Measurements from ENCODE around the gene NCOR2. TPM values are rescaled to one million over a fixed set of nuclear protein-coding genes. Genes with fewer than 3 reads are reported as not detected.

The NCOR2 gene
- total RNA-seq, 1 experiment from 2014 or later = 326 TPM

DNA sequence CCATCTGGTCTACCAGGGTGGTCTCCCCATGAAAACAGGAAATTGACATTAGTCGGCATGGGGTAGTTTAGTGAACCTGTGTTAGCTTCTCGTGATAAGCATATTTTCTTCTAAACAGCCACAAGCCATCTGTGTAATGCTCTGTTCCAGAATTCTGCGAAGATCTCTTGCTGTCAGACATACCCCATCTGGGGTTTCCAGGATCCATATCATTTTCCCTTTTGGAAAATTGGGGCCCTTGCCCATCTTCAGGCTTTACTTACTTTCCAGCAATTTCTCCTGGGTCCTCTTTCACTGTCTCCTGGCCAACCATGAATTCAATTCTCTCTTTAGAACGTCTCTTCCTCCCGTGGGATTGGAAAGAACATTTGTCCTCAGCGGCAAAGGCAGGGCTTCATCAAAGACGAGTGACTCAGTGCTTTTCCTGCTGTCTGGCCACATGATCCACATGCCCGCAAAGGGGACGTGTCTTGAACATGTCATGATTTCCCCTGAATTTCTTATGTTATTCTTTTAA, 21.4 kb upstream of the NCOR2 start:
- Mint-ChIP-seq H3K4me3 (no peak overlapping the region), H3K27ac (no peak overlapping the region), H3K9me3 (peaks cover 13% of the 10 kb centered on the region), H3K4me1 (0 out of 2 replicates have a peak, but pooled peaks cover 5% of the 10 kb centered on the region), H3K36me3 (peaks cover 5% of the 10 kb centered on the region), H3K27me3 (ENCODE audit: low read depth) (no peaks in the 10 kb centered on the region; the same call in 1 of the 2 replicates)
- ATAC-seq (no peak), DNase-seq (ENCODE audit: low spot score) (no peak)
- POLR2A ChIA-PET = no interaction called here
- no peak for TF ChIP-seq JUN (CRISPR knock-in tag; IDR thresholded peaks at IDR 0.05)
- CTCF ChIA-PET = no interaction called here

DNA sequence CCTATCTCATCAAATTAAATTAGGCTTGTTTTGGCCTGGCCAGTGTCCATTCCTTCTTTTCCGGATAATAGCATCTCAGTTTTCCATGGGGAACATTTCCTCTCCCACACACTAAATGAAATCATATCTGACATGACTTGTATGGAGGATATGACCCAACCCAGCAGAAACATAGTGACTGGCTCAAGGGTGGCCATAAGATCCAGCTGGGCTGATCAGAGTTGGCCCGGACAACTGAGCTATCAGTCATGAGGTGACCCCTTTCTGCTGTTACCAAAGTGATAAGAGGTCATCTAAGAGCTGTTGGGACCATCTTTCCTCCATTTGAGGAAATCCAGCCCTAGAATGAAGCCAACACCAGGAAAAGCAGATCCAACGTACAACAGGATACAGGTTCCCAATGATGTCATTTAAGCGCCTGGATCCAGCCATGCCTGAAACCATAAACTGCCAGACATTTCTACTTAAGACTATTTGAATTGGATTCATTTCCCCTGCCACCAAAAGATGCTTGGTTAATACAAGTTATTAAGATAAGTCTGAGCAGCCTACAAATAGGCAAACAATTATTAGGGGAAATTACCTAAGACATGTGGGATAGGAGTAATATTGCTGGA, 20.7 kb upstream of the NCOR2 start:
- Mint-ChIP-seq H3K9me3 (peaks cover 13% of the 10 kb centered on the region), H3K4me3 (no peak overlapping the region), H3K27ac (no peak overlapping the region), H3K27me3 (ENCODE audit: low read depth) (no peaks in the 10 kb centered on the region; the same call in 1 of the 2 replicates), H3K4me1 (0 out of 2 replicates have a peak, but pooled peaks cover 5% of the 10 kb centered on the region), H3K36me3 (peaks cover 5% of the 10 kb centered on the region)
- ChIA-PET CTCF (no interaction called here), POLR2A (no interaction called here)
- ATAC-seq = no peak
- no peak for DNase-seq (ENCODE audit: low spot score)
- TF ChIP-seq, protein P1, sequence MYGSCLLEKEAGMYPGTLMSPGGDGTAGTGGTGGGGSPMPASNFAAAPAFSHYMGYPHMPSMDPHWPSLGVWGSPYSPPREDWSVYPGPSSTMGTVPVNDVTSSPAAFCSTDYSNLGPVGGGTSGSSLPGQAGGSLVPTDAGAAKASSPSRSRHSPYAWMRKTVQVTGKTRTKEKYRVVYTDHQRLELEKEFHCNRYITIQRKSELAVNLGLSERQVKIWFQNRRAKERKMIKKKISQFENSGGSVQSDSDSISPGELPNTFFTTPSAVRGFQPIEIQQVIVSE (CRISPR knock-in tag; IDR thresholded peaks at IDR 0.05; ENCODE audit: borderline replicate concordance) = no peak
- no peak for TF ChIP-seq GTF2I (CRISPR knock-in tag; conservative IDR thresholded peaks at IDR 0.05)
- TF ChIP-seq MXD4 (CRISPR knock-in tag; IDR thresholded peaks at IDR 0.05; ENCODE audit: borderline replicate concordance) = no peak
- TF ChIP-seq, protein P2, sequence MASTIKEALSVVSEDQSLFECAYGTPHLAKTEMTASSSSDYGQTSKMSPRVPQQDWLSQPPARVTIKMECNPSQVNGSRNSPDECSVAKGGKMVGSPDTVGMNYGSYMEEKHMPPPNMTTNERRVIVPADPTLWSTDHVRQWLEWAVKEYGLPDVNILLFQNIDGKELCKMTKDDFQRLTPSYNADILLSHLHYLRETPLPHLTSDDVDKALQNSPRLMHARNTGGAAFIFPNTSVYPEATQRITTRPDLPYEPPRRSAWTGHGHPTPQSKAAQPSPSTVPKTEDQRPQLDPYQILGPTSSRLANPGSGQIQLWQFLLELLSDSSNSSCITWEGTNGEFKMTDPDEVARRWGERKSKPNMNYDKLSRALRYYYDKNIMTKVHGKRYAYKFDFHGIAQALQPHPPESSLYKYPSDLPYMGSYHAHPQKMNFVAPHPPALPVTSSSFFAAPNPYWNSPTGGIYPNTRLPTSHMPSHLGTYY (CRISPR knock-in tag; IDR thresholded peaks at IDR 0.05) = no peak
- TF ChIP-seq RORB (CRISPR knock-in tag; IDR thresholded peaks at IDR 0.05) = no peak
- TF ChIP-seq, protein P3, sequence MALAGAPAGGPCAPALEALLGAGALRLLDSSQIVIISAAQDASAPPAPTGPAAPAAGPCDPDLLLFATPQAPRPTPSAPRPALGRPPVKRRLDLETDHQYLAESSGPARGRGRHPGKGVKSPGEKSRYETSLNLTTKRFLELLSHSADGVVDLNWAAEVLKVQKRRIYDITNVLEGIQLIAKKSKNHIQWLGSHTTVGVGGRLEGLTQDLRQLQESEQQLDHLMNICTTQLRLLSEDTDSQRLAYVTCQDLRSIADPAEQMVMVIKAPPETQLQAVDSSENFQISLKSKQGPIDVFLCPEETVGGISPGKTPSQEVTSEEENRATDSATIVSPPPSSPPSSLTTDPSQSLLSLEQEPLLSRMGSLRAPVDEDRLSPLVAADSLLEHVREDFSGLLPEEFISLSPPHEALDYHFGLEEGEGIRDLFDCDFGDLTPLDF (CRISPR knock-in tag; IDR thresholded peaks at IDR 0.05) = no peak
- no peak for TF ChIP-seq CREM (CRISPR knock-in tag; IDR thresholded peaks at IDR 0.05)
- TF ChIP-seq, protein P4, sequence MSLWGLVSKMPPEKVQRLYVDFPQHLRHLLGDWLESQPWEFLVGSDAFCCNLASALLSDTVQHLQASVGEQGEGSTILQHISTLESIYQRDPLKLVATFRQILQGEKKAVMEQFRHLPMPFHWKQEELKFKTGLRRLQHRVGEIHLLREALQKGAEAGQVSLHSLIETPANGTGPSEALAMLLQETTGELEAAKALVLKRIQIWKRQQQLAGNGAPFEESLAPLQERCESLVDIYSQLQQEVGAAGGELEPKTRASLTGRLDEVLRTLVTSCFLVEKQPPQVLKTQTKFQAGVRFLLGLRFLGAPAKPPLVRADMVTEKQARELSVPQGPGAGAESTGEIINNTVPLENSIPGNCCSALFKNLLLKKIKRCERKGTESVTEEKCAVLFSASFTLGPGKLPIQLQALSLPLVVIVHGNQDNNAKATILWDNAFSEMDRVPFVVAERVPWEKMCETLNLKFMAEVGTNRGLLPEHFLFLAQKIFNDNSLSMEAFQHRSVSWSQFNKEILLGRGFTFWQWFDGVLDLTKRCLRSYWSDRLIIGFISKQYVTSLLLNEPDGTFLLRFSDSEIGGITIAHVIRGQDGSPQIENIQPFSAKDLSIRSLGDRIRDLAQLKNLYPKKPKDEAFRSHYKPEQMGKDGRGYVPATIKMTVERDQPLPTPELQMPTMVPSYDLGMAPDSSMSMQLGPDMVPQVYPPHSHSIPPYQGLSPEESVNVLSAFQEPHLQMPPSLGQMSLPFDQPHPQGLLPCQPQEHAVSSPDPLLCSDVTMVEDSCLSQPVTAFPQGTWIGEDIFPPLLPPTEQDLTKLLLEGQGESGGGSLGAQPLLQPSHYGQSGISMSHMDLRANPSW (CRISPR knock-in tag; conservative IDR thresholded peaks at IDR 0.05; ENCODE audit: low read depth) = no peak
- TF ChIP-seq, protein P5, sequence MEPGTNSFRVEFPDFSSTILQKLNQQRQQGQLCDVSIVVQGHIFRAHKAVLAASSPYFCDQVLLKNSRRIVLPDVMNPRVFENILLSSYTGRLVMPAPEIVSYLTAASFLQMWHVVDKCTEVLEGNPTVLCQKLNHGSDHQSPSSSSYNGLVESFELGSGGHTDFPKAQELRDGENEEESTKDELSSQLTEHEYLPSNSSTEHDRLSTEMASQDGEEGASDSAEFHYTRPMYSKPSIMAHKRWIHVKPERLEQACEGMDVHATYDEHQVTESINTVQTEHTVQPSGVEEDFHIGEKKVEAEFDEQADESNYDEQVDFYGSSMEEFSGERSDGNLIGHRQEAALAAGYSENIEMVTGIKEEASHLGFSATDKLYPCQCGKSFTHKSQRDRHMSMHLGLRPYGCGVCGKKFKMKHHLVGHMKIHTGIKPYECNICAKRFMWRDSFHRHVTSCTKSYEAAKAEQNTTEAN (CRISPR knock-in tag; IDR thresholded peaks at IDR 0.05) = no peak
- TF ChIP-seq KAT7 (CRISPR knock-in tag; IDR thresholded peaks at IDR 0.05; ENCODE audit: borderline replicate concordance) = no peak
- TF ChIP-seq, protein P6, sequence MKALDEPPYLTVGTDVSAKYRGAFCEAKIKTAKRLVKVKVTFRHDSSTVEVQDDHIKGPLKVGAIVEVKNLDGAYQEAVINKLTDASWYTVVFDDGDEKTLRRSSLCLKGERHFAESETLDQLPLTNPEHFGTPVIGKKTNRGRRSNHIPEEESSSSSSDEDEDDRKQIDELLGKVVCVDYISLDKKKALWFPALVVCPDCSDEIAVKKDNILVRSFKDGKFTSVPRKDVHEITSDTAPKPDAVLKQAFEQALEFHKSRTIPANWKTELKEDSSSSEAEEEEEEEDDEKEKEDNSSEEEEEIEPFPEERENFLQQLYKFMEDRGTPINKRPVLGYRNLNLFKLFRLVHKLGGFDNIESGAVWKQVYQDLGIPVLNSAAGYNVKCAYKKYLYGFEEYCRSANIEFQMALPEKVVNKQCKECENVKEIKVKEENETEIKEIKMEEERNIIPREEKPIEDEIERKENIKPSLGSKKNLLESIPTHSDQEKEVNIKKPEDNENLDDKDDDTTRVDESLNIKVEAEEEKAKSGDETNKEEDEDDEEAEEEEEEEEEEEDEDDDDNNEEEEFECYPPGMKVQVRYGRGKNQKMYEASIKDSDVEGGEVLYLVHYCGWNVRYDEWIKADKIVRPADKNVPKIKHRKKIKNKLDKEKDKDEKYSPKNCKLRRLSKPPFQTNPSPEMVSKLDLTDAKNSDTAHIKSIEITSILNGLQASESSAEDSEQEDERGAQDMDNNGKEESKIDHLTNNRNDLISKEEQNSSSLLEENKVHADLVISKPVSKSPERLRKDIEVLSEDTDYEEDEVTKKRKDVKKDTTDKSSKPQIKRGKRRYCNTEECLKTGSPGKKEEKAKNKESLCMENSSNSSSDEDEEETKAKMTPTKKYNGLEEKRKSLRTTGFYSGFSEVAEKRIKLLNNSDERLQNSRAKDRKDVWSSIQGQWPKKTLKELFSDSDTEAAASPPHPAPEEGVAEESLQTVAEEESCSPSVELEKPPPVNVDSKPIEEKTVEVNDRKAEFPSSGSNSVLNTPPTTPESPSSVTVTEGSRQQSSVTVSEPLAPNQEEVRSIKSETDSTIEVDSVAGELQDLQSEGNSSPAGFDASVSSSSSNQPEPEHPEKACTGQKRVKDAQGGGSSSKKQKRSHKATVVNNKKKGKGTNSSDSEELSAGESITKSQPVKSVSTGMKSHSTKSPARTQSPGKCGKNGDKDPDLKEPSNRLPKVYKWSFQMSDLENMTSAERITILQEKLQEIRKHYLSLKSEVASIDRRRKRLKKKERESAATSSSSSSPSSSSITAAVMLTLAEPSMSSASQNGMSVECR (CRISPR knock-in tag; IDR thresholded peaks at IDR 0.05; ENCODE audit: borderline replicate concordance) = no peak
- TF ChIP-seq ZNF396 (CRISPR knock-in tag; IDR thresholded peaks at IDR 0.05; ENCODE audit: borderline replicate concordance) = no peak
- TF ChIP-seq JAZF1 (CRISPR knock-in tag; IDR thresholded peaks at IDR 0.05) = no peak
- TF ChIP-seq ZNF138 (CRISPR knock-in tag; conservative IDR thresholded peaks at IDR 0.05) = no peak
- TF ChIP-seq, protein P7, sequence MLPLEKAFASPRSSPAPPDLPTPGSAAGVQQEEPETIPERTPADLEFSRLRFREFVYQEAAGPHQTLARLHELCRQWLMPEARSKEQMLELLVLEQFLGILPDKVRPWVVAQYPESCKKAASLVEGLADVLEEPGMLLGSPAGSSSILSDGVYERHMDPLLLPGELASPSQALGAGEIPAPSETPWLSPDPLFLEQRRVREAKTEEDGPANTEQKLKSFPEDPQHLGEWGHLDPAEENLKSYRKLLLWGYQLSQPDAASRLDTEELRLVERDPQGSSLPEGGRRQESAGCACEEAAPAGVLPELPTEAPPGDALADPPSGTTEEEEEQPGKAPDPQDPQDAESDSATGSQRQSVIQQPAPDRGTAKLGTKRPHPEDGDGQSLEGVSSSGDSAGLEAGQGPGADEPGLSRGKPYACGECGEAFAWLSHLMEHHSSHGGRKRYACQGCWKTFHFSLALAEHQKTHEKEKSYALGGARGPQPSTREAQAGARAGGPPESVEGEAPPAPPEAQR (CRISPR knock-in tag; IDR thresholded peaks at IDR 0.05) = no peak
- no peak for TF ChIP-seq OVOL2 (CRISPR knock-in tag; IDR thresholded peaks at IDR 0.05; ENCODE audit: borderline replicate concordance)
- TF ChIP-seq, protein P8, sequence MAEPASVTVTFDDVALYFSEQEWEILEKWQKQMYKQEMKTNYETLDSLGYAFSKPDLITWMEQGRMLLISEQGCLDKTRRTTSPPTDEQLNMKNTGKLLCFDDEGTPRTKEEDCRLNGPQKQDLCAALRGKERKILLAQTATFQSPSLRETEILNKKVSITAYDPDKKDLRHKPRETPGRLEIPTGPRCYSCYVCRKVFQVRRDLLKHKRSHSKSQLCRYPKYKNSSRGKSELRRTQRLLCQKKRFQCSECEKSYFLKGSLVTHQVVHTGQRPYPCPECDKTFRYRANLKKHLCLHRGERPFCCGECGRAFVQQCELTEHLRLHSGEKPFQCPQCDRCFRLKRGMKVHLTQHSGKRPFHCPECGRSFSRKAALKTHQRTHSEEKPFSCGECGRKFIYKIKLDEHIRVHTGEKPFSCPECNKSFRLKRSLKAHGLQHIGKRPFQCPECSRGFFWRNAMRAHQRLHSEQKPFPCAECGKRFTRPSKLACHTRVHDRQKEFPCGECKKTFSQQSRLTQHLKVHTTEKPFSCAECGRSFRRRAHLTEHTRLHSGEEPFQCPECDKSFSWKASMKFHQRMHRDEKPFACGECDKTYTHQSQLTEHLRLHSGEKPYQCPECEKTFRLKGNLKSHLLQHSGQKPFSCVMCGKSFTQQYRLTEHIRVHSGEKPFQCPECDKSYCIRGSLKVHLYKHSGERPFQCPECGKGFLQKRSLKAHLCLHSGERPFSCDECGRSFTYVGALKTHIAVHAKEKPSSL (CRISPR knock-in tag; conservative IDR thresholded peaks at IDR 0.05) = no peak

Data from WTC11 (cell line).